Activated CD4-positive, alpha-beta T cell treated with anti-CD3 and anti-CD28 coated beads, Interleukin-2, Interleukin-6, amounts not matched to agents 100 ng/mL and 50 ng/mL, durations not matched to agents 16 hours and 8 hours (primary cell): ENCODE results near the gene ACTA2.

ENCODE experiments used
- DNase-seq: peaks from one replicate; pipeline ENCODE4 v3.0.0-alpha.2; 2020

The ACTA2 gene

GRCh38 chr10:88918191-88918905, 34.2 kb downstream of the ACTA2 start:
- DNase-seq, result no peak

GRCh38 chr10:88916986-88917385, 35.6 kb downstream of the ACTA2 start:
- DNase-seq, result no peak

- DNase-seq, result no peak
Observed at GRCh38 chr10:88916231-88916630, 36.3 kb downstream of the ACTA2 start.

GRCh38 chr10:88915781-88916180, 36.8 kb downstream of the ACTA2 start:
- DNase-seq, result no peak

GRCh38 chr10:88913788-88914187, 38.8 kb downstream of the ACTA2 start:
- DNase-seq, result no peak

DNA sequence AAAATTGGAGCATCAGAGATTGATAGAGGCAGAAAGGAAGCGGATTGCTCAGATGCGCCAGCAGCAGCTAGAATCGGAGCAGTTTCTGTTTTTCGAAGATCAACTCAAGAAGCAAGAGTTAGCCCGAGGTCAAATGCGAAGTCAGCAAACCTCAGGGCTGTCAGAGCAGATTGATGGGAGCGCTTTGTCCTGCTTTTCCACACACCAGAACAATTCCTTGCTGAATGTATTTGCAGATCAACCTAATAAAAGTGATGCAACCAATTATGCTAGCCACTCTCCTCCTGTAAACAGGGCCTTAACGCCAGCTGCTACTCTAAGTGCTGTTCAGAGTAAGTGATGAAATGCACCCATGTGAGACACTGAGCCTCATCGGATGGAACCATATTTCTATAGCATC, 39.4 kb downstream of the ACTA2 start:
- DNase-seq, result no peak

GRCh38 chr10:88911851-88912250, 40.7 kb downstream of the ACTA2 start:
- no peak for DNase-seq

GRCh38 chr10:88911116-88911515, 41.5 kb downstream of the ACTA2 start:
- no peak for DNase-seq

- no peak for DNase-seq
Observed at GRCh38 chr10:88908194-88908593, 44.4 kb downstream of the ACTA2 start.

DNA sequence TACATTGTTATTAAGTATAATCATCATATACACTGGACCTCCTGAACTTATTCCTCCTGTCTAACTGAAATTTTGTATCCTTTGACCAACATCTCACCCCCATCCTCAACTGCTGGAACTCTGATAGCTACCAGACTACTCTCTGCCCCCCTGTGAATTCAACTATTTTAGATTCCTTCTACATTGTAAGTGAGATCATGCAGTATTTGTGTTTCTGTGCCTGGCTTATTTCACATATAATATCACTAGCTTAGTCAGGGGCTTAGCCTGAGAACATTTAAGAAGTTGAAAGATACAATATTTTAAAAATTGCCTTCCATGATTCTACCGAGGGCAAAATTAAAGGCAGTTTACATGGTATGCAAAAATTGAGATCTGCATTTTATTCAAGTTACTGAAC, 45.7 kb downstream of the ACTA2 start:
- no peak for DNase-seq

DNA sequence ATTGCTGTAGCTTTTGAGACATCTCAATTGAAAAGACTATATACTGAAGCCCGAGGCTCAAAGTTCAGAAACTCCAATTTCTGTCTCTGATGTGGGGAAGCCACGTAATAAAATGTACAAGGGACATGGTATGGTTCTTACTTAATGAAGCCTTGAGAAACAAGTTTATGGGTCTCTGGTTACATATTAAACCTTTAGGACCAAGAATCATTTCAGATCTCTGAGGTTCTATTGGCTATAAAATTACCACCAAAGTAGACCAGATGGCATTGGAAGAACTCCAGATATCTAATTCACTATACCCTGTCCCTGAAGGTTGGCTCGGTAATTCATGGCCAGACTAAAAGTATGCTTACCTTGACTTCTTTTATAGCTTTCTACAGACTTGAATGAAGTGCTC, 48.9 kb downstream of the ACTA2 start:
- no peak for DNase-seq

DNA sequence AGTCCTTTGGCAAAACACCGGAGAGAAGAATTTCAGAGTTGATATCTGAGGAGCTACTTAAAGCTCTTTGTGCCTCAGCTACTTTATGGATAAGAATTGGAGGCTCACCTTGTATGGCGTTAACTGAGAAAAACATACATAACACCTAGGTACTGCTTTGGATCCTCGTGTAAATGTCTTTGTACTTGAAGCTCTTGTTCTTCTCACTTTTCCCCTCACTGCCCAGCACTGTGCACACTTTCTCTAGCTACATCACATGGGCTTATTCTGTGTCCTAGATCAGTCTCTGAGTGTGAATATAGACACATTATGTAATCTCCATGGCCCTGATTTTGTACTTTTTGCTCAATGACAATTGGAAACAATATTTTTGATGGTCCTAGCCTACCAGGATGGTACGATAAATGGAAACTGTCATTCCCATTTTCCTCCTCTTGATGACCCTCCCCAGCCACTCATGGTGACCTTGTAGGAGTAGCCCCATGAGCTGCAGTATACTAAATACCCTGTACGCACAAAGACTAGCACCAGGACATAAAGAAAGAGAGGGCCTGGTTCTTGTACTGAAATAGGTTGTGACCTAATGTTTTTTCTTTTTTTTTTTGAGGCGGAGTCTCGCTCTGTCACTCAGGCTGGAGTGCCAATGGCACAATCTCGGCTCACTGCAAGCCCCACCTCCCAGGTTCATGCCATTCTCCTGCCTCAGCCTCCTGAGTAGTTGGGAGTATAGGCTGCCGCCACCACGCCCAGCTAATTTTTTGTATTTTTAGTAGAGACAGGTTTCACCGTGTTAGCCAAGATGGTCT, 50.4 kb downstream of the ACTA2 start:
- no peak for DNase-seq

- DNase-seq, result peak; percentile 69
Observed at GRCh38 chr10:88901206-88901983, 51.2 kb downstream of the ACTA2 start.

DNA sequence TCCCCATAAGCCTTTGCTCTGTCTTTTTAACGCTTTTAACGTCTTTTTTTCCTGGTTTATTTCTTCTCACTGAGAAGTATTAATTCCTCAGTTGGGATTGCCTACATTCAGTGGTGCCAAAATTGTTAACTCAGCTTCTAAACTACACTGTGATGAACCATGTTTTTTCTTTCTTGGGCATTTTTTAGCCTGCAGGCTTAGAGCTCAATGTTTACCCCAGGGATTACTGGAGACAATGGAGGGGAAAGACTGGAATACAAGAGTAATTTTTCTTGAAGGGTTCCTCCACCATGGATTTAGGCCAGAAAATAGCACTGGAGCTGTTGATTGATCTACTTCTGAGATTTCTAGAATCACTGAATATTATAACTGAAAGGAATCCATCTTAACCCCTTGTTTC, 52.7 kb downstream of the ACTA2 start:
- DNase-seq, result no peak

DNA sequence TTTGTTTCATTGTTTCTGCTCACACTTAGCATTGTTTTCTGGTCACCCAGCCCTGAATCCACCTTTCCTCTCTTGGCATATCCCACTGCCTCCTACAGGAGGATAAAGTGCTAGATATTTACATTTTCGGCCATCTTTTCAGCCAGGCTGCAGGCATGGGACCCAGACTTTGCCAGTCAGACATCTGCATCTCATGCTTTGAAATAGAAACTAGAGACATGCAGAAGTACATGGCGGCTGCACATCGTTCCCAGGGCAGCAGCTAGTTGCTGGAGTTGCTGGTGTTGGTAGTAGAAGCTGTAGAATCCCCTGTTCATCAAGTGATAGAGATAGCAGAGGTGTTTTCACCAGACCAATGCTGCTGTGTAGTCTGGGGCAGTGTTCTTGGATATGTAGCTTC, 53.8 kb downstream of the ACTA2 start:
- no peak for DNase-seq

GRCh38 chr10:88896994-88897853, 55.3 kb downstream of the ACTA2 start:
- peak; percentile 35 for DNase-seq

DNA sequence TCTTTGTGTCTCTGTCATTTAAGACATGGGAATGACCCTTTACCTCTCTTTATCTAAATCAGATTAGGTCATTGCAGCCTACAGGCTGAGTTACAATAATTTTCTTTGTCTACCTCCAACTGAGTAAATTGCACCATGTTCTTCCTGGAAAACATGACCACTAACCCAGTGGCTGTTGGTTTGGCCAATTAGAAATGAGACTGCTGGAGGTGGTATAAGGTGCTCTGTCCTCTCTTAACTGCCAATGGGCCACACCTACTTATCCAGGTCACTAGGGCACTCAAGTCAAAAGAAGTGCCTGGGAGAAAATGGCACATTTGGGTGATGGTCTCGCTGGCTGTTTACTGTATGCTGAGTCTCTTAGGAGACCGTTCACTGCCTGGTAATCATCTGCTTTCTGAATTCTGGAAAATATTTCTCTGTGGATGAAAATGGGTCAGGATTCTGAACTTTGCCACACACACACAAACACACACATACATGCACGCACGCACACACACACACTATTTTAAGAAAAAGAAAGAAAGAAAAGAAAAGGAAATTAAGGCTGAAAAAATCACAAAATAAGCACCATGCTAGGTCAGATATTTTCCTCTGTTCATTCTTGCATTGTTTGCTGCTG, 56.1 kb downstream of the ACTA2 start:
- no peak for DNase-seq

DNA sequence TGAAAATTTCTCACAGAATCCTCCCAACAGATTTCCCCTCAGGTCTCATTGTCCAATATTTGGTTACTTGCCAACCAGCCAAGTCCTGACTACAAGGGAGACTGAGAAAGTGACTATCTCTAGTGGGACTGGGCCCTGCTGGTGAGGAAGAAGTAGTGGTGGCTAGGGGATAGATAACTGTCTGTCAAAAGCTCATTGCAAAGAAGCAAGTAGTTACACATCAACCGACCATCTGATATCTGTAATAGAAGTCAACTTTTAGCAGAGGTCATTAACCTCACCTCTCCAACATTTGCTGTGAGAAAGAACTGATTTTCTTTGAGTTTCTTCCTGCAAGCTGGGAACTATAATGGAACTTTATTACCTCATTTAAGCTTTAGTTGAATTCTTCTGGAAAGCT, 57.3 kb downstream of the ACTA2 start:
- DNase-seq, result no peak

DNA sequence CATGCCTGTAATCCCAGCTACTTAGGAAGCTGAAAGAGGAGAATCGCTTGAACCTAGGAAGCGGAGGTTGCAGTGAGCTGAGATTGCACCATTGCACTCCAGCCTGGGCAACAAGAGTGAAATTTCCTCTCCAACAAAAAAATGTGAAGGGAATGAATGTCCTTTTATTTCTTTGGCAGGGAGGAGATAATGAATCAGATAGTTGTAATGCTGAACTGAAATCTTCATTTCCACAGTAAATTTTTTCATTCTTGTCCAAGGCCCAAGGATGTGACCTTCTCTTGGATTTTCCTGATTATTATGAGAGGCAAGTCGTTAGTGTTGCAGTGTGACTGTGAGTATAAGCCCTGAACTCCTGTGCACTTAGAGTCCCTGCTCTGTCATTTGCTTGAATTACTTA, 59.0 kb downstream of the ACTA2 start:
- no peak for DNase-seq

- no peak for DNase-seq
Observed at GRCh38 chr10:88892222-88892967, 60.2 kb downstream of the ACTA2 start.

DNA sequence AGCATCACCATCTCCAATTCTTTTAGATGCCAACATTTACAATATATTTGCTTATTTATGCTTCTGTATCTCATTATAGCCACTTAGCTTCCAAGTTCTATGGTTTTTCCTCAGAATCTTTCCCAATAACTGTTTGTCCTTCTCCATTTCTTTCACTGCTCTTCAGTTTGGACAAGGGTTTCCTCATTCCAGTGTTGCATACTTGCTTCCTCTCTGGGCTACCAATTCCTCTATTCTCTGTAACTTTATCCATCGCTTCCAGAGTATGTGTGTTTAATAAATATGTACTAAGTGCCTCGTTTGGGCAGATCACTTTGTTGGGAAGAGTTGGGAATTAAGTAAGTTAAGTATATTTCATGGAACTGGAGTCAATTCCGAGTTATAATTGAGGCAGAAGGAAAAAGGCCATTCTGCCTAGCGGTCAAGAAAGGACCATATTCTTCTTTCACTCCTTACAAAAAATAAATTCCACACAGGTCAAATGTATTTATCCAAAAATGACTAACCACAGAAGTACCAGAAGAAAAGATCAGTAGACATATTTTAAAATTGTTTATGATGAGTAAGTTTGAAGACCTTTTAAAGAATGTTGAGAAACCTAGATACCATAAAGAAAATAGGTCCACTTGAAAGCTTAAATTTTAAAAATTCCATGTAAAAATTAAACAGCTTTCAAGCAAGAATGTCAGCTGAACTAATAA, 61.7 kb downstream of the ACTA2 start:
- no peak for DNase-seq
